Measurements from ENCODE around the gene ARHGDIB. TPM values are rescaled to one million over a fixed set of nuclear protein-coding genes. Genes with fewer than 3 reads are reported as not detected.

Gene ARHGDIB
- total RNA-seq, 6 donors from 2014 or later = 169 to 307 (median 211) TPM

DNA sequence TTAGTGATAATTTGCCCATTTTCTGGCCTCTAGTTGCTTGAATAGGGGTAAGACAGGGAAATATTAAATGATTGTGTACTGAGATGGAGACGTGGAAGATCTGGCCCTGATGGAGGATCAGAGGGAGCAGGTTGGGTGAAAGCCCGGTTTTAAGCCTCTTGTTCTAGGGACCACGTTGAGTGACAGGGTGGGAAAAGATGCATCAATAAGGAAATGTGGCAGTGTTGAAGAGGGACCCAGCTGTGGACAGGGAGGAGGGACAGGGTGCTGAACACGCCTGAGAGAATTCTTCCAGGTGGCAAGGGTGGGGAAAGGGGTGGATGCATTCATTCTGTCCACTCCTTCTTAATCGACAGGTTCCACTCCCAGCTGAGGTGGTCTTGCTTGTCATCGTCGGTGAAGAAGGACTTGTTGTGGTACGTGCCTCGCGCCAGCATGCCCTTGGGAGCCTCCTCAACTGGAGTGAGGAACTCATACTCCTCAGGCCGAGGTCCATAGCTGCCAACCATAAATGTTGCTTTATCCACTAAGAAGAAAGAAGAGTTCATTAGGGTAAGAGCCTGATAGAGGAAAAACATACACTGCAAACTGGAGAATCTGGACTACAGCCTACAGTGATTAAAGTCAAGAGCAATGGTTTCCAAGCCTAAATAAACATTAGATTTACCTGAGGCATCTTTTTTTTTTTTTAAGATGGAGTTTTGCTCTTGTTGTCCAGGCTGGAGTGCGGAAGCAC is 19.0 kb downstream of the ARHGDIB start:
- peaks cover 14 to 26% (median 16%) of the 10 kb centered on the region in 4 donors for H3K4me1 ChIP-seq
- no peak overlapping the region for H3K4me3 ChIP-seq
- peak overlapping the region in 2 of 4 donors; percentile 40 to 48 for H3K27ac ChIP-seq
- ATAC-seq (ENCODE audit: low FRiP score in 2 of 2) (no peak), DNase-seq (no peak)
- no peaks in the 10 kb centered on the region for H3K27me3 ChIP-seq
- H3K36me3 ChIP-seq = peaks cover 0 to 57% (median 32%) of the 10 kb centered on the region in 4 donors
- TF ChIP-seq EP300 (IDR thresholded peaks at IDR 0.05) (no peak), POLR2A (IDR thresholded peaks at IDR 0.05) (no peak)
- no peaks in the 10 kb centered on the region for H3K9me3 ChIP-seq
- 68 to 87% methylated on average over 12 of the region's 12 CpGs for WGBS, 2 donors

DNA sequence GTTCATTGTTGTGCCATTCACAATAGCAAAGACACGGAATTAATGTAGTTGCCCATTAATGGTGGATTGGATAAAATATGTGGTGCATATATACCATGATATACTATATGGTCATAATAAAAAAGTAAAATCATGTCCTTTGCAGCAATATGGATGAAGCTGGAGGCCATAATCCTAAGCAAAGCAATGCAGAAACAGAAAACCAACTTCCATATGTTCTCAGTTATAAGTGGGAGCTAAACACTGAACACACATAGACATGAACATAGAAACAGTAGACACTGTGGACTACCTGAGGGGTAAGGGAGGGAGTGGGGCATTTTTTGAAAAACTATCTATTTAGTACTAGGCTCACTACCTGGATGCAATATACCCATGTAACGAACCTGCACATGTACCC is 20.0 kb downstream of the ARHGDIB start:
- Histone ChIP-seq H3K4me3 (no peak overlapping the region), H3K9me3 (no peaks in the 10 kb centered on the region), H3K36me3 (peaks cover 0 to 48% (median 25%) of the 10 kb centered on the region in 4 donors), H3K27ac (no peak overlapping the region), H3K27me3 (no peaks in the 10 kb centered on the region), H3K4me1 (peaks cover 6 to 17% (median 8%) of the 10 kb centered on the region in 4 donors)
- WGBS, 2 donors = 96 to 97% methylated on average over 2 of the region's 2 CpGs
- no peak for ATAC-seq (ENCODE audit: low FRiP score in 2 of 2)
- no peak for TF ChIP-seq POLR2A (IDR thresholded peaks at IDR 0.05)
- TF ChIP-seq EP300 (IDR thresholded peaks at IDR 0.05) = no peak
- no peak for DNase-seq

DNA sequence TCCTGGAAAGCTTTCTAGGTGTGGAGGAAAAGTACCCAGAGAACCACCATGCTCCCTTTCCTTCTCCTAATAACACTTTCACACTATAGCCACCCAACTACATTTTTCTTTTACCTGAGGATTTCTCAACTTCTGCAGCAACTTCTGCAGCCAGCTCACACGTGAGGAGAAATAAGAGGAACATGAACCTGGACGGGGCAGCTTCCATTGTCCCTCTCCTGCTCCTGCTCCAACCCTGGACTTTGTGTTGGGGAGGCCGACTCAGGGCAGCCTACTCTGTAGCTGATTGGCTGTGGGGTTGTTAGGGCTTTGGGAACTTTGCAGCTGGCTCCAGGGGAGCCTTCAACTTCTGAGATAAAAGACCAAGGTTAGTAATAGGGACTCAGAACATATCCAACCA is 23.1 kb downstream of the ARHGDIB start, which contains the start of gene ERP27:
ERP27 (minus strand) TSS at position 237 of the 400 bp plus-strand sequence; CDS start at position 208, 29 bp downstream.
- H3K9me3 ChIP-seq = no peaks in the 10 kb centered on the region
- H3K36me3 ChIP-seq = peaks cover 0 to 22% (median 16%) of the 10 kb centered on the region in 4 donors
- 79% methylated on average over 3 of the region's 3 CpGs for WGBS, 2 donors
- H3K27ac ChIP-seq = no peak within 1 kb of the TSS
- ATAC-seq (ENCODE audit: low FRiP score in 2 of 2) = no peak
- TF ChIP-seq, protein P1, sequence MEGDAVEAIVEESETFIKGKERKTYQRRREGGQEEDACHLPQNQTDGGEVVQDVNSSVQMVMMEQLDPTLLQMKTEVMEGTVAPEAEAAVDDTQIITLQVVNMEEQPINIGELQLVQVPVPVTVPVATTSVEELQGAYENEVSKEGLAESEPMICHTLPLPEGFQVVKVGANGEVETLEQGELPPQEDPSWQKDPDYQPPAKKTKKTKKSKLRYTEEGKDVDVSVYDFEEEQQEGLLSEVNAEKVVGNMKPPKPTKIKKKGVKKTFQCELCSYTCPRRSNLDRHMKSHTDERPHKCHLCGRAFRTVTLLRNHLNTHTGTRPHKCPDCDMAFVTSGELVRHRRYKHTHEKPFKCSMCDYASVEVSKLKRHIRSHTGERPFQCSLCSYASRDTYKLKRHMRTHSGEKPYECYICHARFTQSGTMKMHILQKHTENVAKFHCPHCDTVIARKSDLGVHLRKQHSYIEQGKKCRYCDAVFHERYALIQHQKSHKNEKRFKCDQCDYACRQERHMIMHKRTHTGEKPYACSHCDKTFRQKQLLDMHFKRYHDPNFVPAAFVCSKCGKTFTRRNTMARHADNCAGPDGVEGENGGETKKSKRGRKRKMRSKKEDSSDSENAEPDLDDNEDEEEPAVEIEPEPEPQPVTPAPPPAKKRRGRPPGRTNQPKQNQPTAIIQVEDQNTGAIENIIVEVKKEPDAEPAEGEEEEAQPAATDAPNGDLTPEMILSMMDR (IDR thresholded peaks at IDR 0.05) = no peak
- TF ChIP-seq POLR2AphosphoS5 (IDR thresholded peaks at IDR 0.05) (no peak), EP300 (IDR thresholded peaks at IDR 0.05) (no peak), POLR2A (IDR thresholded peaks at IDR 0.05) (no peak)
- peaks cover 0 to 6% (median 4%) of the 10 kb centered on the region in 4 donors for H3K4me1 ChIP-seq
- no peaks in the 10 kb centered on the region for H3K27me3 ChIP-seq
- no peak for DNase-seq
- H3K4me3 ChIP-seq = no peak within 1 kb of the TSS

DNA sequence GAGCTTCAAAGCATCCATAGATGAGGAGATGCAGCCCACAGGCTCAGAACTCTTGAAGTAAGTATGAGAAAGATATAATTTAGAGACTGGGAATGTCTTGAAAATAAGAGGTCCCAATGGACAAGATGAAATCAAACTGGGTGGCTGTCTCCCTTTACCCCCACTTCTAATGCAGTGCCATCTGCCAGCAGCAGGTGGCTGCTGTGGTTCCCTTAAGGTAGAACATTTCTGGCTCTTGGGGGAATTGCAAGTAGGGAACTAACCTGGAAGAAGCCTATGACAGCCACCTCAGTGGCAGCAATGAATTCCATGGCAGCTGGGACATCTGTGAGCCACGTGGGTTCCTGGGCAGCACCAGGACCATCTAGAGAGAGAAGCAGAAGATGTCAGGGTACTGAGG is 23.7 kb downstream of the ARHGDIB start:
- peaks cover 0 to 6% (median 4%) of the 10 kb centered on the region in 4 donors for H3K4me1 ChIP-seq
- no peaks in the 10 kb centered on the region for H3K9me3 ChIP-seq
- 71 to 73% methylated on average over 1 of the region's 1 CpG for whole genome bisulfite sequencing, 2 donors
- no peaks in the 10 kb centered on the region for H3K27me3 ChIP-seq
- no peak for TF ChIP-seq POLR2A (IDR thresholded peaks at IDR 0.05)
- TF ChIP-seq, protein P1 (IDR thresholded peaks at IDR 0.05) = peak in 1 of 6 experiments; percentile 9
- no peak overlapping the region for H3K27ac ChIP-seq
- no peak for ATAC-seq (ENCODE audit: low FRiP score in 2 of 2)
- no peak for DNase-seq
- peaks cover 0 to 16% (median 12%) of the 10 kb centered on the region in 4 donors for H3K36me3 ChIP-seq
- no peak overlapping the region for H3K4me3 ChIP-seq

DNA sequence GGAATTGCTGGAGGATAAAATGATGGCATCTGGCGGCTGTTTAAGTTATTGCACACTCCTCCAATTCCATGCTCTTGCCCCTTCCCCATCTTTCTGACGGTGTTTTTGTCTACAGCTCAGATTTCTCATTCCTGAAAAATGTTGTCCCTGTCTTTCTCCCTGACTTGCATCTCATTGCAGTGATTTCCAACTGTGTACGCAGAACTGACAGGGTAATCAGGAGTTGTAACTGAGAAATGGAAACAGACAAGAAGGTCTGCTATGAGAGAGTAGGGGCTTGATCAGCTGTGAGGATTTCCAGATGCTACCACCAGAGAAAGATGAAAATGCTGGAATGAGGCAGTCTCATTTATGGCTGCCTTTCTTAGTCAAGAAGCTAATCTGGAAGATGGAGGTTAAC is 24.4 kb downstream of the ARHGDIB start:
- Histone ChIP-seq H3K4me1 (peaks cover 0 to 6% (median 4%) of the 10 kb centered on the region in 4 donors), H3K27me3 (no peaks in the 10 kb centered on the region), H3K36me3 (peaks cover 0 to 10% (median 5%) of the 10 kb centered on the region in 4 donors), H3K9me3 (no peaks in the 10 kb centered on the region), H3K27ac (no peak overlapping the region), H3K4me3 (no peak overlapping the region)
- 97 to 100% methylated on average over 3 of the region's 3 CpGs for WGBS, 2 donors
- DNase-seq (no peak), ATAC-seq (ENCODE audit: low FRiP score in 2 of 2) (no peak)
- TF ChIP-seq EP300 (IDR thresholded peaks at IDR 0.05) = no peak
- no peak for TF ChIP-seq POLR2A (IDR thresholded peaks at IDR 0.05)

- TF ChIP-seq, protein P1 (IDR thresholded peaks at IDR 0.05) = peak in 1 of 6 experiments; percentile 8
- TF ChIP-seq EP300 (IDR thresholded peaks at IDR 0.05) = no peak
- TF ChIP-seq POLR2AphosphoS5 (IDR thresholded peaks at IDR 0.05) = no peak
- ATAC-seq (ENCODE audit: low FRiP score in 2 of 2) (no peak), DNase-seq (no peak)
- no peak overlapping the region for H3K27ac ChIP-seq
- peaks cover 0 to 6% (median 4%) of the 10 kb centered on the region in 4 donors for H3K4me1 ChIP-seq
- peaks cover 0 to 3% (median 0%) of the 10 kb centered on the region in 4 donors for H3K36me3 ChIP-seq
- no peak overlapping the region for H3K4me3 ChIP-seq
- 93 to 97% methylated on average over 6 of the region's 6 CpGs for WGBS, 2 donors
- H3K9me3 ChIP-seq = no peaks in the 10 kb centered on the region
- no peaks in the 10 kb centered on the region for H3K27me3 ChIP-seq
Observed at GRCh38 chr12:14936224-14936861, 25.1 kb downstream of the ARHGDIB start.
